Measurements from ENCODE around the gene SULF2.

SULF2 gene

GRCh38 chr20:47647994-47648393 is 137.3 kb downstream of the SULF2 start:
- no peak for DNase-seq (ENCODE audit: low spot score)

GRCh38 chr20:47645632-47646031 is 139.6 kb downstream of the SULF2 start:
- DNase-seq (ENCODE audit: low spot score) = no peak

- no peak for DNase-seq (ENCODE audit: low spot score)
These were observed 142.7 kb downstream of the SULF2 start for GRCh38 chr20:47642624-47643023.

- DNase-seq (ENCODE audit: low spot score) = no peak
These were observed 143.2 kb downstream of the SULF2 start for GRCh38 chr20:47642118-47642517.

- no peak for DNase-seq (ENCODE audit: low spot score)
These were observed 146.4 kb downstream of the SULF2 start for GRCh38 chr20:47638851-47639250.

GRCh38 chr20:47635256-47635655 is 150.0 kb downstream of the SULF2 start:
- DNase-seq (ENCODE audit: low spot score) = no peak

- no peak for DNase-seq (ENCODE audit: low spot score)
These were observed 154.2 kb downstream of the SULF2 start for GRCh38 chr20:47631078-47631477.

GRCh38 chr20:47629907-47630306 is 155.4 kb downstream of the SULF2 start:
- no peak for DNase-seq (ENCODE audit: low spot score)

GRCh38 chr20:47627540-47627939 is 157.7 kb downstream of the SULF2 start:
- no peak for DNase-seq (ENCODE audit: low spot score)

GRCh38 chr20:47623206-47623605 is 162.1 kb downstream of the SULF2 start:
- DNase-seq (ENCODE audit: low spot score) = no peak

- no peak for DNase-seq (ENCODE audit: low spot score)
These were observed 163.1 kb downstream of the SULF2 start for GRCh38 chr20:47622118-47622665.

- DNase-seq (ENCODE audit: low spot score) = peak; percentile 70
These were observed 164.2 kb downstream of the SULF2 start for GRCh38 chr20:47620808-47621805.

GRCh38 chr20:47618479-47618878 is 166.8 kb downstream of the SULF2 start:
- no peak for DNase-seq (ENCODE audit: low spot score)

- DNase-seq (ENCODE audit: low spot score) = no peak
These were observed 170.5 kb downstream of the SULF2 start for GRCh38 chr20:47614703-47615309.

GRCh38 chr20:47612670-47613069 is 172.6 kb downstream of the SULF2 start:
- no peak for DNase-seq (ENCODE audit: low spot score)

GRCh38 chr20:47611785-47612184 is 173.5 kb downstream of the SULF2 start:
- DNase-seq (ENCODE audit: low spot score) = no peak

- DNase-seq (ENCODE audit: low spot score) = no peak
These were observed 174.4 kb downstream of the SULF2 start for GRCh38 chr20:47610945-47611250.

GRCh38 chr20:47610247-47610944 is 174.9 kb downstream of the SULF2 start:
- peak; percentile 27 for DNase-seq (ENCODE audit: low spot score)

GRCh38 chr20:47609001-47609400 is 176.3 kb downstream of the SULF2 start:
- DNase-seq (ENCODE audit: low spot score) = no peak
